UCSD-AML1 (cell line): ENCODE data around the gene SPARC.

Experiments
- DNase-seq: peaks from one replicate; lab custom pipeline; 2025; ENCODE audit not compliant: unreplicated experiment; lab: John Stamatoyannopoulos, UW

SPARC gene

DNA sequence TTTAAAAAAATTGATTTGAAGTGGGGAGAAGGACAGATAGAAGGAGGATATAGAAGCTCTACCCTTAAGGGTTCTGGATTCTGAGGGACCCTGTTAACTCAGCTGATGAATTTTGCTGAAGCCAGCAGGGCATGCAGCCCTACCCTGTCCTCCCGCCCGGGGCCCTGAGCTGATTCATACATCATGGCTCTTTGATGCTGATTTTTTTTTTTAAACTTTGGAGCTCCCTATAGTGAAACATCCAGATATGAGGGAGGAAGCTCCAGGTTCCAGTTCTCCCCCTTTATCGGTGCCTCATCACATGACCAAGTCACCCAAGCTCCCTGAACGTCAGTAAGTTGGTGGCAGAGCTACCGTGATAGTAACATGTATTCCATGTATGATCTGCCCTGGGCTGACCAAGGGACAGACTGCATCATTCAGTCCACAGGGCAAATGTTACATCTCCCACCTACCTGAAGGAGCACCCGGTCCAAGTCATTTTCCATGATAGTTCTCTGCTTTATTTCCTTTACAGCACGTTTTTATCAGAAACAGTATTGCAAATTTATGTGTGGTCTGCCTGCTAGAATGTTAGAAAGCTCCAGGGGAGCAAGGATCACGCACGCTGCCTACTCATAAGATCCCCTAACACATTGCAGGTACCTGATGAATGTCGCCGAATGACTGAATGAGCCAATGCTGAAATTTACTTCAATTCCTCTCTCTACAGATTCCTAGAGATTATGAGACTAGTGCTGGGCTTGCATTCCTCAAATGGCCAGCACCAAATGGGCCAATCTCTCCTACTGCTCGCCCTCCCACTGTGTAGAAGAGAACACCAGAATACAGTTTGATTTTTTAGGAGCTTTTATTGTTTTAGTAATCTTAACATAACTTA, 25.9 kb downstream of the SPARC start:
- no peak for DNase-seq

DNA sequence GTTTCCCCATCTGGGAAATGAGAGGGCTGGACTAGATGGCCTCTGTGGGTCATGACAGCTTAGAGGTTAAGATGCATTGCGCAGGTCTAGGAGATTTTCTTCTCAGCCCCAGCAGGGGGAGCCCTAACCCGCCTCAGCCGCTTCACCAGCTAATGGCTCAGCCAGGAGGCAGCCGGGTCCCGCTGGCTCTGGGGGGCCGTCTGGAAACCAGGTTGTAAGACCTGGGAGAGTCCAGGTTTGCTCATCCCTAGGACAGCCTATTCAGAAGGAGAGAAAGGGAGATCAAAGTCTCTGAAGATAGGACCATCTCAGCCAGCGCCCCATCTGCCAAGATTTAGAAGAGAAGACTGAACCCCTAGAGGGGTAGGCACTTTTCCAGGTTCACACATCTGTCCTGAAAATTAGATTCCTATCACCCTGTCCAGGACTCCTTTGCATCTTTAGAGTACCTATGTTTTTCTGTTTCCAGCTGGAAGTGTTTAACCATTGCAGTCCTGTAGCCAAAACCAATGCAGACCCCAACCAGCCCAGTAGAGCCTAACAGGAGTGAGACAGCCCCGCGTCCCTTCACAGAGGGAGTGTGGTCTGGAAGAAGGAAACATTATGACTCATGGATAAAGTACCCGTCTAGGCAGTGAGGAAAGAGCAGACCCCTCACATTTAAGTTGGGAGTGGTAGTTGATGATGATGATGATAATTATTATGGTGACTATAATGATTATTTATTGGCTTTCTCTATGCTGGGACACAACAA, 27.5 kb downstream of the SPARC start:
- peak; percentile 76 for DNase-seq

DNA sequence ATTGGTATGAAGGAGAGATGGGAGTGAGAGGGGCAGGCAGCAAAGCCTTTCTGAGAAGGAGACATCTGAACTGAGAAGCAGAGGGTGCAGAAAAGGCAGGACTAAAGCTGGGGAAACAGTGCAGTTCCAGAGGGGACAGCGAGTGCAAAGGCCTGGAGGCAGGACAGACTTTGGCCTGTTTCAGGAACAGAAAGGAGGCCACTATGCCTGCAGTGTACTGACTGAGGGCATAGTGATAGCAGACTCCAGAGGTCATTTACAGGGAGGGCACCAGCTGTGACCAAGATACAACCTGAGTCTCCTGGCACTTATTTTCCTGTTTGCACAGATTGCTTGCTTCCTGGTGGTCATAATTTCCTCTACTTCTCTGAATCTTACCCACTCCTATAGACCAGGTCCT, 29.6 kb downstream of the SPARC start:
- DNase-seq, result no peak

DNA sequence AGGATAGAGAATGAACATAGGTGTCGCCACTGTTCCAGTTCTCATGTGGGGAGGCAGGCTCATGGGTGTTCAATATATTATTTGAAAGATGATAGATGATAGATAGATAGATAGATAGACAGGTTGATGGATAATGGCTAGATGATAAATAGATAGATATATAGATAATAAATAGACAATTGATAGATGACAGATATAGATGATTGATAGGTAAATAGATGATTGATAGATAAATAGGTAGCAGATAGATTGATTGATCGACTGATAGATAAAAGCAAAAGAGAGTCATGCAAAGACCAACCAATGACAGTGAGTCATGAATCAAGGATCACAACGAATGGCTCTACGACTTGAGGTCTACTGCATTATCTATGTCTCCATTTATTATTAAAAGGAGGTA, 30.4 kb downstream of the SPARC start:
- no peak for DNase-seq

DNA sequence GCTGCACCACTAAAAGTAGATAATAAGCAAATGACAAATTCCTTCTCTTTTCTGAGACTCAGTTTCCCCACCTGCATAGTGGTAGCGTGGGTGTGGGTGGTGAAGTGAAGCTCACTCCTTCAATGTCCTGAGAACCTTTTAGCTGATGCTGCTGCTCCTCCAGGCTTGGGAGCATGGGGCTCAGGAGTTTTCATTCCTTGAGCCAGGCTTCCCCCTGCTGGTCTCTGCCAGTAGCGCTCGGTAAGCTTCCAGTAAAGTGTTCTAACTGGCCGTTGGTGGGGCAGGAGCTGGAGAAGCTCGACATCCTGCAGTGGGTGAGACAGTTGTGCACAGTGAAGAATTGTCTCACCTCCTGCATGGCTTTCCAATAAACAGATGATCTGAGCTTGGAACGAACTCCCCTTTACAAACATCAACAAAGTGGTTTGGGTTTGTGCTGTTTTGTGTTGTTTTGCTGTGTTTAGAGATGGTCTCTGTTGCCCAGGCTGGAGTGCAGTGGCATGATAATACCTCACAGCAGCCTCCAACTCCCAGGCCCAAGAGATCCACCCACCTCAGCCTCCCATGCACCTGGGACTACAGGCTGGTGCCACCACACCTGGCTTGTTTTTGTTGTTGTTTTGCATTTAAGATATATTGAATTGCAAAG, 34.6 kb downstream of the SPARC start:
- peak; percentile 78 for DNase-seq

DNA sequence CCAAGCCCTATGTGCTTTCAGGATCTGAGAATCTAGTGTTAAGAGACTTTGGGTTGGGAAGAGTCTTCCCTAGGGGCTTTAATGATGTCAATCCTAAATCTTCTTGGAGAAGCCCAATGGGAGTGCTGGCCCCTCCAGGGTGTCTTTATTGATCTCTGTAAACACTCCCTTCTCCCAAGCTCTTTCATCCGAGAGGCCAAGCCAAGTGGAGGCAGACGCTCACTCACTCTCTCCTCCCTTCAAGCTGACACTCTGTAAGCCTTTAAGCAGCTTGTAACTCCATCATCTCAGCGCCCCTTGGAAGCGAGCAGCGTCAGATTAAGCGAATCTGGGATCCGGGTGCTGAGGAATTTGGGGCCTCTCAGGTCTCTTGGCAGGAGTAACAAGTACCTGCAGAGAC, 37.7 kb downstream of the SPARC start:
- DNase-seq, result no peak

DNA sequence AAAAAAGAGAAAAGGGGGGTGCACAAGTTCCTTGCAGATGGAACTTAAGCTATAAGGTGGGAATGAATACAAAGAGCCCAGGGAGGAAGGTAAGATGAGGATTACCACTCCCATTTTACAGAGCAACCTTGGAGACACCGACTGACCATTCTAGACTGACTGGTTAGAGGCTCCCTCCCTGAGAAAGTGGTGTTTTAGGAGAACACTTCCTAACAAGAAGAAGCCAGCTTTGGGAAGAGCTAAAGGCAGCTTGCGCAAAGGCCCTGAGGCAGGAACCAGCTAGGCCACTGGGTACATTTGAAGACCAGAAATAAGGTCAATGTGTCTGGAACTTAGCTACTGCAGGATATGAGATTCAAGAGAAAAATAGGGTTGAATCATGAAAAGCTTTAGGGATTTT, 38.6 kb downstream of the SPARC start:
- DNase-seq, result no peak

DNA sequence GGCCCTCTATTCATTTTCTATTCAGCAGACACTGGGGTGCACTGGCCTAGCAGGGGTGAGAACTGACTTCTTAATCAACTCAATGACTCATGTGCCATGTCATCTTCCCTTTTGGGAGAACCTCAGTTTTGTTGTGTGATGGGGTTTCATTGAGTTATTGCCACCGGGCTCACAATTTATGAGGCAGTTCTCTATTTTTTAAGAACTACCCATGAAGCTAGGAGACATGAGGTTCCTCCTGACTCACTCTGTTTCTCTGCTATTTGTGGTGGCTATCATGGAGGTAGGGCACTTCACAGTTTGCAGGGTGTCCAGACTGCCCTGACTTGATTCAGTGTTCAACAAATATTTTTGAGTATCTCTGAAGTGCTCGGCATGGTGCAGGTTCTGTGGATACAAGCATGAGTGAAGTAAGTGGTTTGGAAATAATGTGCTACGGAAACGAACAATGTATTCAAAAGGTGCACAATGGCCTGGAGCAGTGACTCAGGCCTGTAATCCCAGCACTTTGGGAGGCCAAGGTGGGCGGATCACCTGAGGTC, 39.3 kb downstream of the SPARC start:
- no peak for DNase-seq

DNA sequence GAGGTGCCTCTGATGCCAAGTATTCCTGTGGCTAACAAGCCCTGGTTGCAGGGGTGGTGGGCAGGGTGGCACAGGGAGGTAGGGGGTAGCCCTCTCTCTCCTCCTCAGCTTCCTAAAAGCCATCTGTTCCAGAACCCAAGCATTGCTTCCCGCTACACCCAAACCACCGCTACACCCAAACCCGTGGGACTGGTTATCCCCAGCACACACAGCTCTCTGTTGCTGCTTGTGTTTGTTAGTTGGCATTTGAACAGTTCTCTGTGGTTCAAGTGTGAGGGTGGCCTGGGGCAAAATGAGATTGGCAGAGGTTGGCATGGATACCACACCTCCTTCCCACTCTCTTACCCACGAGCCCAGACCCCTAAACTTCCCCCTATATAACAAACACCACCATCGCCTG, 40.4 kb downstream of the SPARC start:
- no peak for DNase-seq

DNA sequence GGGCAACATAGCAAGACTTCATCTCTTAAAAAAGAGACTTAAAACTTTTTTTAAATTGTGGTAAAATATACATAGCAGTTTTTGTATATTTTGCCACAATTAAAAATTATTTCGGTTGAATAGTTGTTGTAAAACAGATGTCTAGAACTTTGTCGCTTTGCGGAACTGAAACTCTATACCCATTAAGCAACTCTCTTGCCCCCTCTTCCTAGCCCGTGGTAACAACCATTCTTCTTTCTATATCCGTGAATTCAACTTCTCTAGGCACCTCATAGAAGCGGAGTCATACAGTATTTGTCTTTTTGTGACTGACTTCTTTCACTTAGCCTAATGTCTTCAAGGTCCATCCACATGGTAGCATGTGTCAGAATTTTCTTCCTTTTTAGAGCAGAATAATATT, 43.3 kb downstream of the SPARC start:
- DNase-seq, result no peak

DNA sequence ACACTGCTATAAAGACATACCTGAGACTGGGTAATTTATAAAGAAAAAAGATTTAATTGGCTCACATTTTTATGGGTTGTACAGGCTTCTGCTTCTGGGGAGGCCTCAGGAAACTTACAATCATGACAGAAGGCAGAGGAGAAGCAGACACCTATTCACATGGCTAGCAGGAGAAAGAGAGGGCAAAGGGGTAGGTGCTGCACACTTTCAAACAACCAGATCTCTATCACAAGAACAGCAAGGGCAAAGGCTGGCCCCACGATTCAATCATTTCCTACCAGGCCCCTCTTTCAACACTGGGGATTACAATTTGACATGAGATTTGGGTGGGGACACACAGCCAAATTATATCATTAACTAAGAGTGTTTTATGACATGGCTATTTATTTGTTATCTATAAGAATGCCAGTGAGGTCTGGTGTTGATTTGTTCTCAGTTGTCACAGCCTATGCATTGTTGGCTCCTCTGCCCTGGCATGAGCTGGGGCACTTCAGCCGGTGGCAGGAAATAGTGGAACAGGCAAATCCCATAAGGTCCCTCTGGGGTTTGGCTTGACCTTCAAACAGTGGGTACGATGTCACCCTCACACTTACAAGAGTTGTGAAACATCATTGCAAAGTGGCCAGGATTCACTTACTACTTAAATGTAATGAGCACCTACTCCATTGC, 44.1 kb downstream of the SPARC start:
- DNase-seq, result no peak

DNA sequence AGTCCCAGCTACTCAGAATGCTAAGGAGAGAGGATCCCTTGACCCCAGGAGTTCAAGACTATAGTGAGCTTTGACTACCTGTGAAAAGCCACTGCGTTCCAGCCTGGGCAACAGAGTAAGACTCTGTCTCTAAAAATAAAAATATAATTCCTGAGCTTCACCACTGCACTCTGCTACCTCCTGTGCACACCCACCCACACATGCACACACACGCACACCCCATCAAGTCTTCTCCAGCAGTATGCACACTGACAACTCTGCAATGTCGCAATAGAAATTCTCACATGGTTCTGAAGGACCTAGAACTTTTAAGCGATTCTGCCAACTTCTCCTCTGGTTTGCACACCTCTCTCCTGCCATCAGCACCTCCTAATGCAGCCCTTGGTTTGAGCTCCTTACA, 48.1 kb downstream of the SPARC start:
- DNase-seq, result no peak

DNA sequence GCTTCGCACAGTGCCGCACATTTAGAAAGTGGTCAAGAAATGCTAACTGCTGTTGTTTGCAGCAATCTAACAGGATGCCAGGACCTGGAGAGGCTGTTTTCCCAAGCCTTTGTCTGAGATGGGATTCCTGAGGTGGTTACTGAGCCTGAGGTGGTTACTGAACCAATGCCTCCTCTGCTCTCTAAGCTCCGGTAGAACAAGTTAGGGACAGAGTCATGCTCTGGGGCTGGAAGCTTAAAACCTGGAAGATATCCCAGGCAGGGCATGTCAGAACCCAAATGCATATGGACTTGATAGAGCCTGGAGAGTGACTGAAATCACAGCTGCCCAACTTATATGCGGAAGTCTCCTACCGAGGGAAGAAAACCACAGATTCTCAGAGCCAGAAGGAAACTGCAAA, 49.0 kb downstream of the SPARC start:
- DNase-seq, result no peak

DNA sequence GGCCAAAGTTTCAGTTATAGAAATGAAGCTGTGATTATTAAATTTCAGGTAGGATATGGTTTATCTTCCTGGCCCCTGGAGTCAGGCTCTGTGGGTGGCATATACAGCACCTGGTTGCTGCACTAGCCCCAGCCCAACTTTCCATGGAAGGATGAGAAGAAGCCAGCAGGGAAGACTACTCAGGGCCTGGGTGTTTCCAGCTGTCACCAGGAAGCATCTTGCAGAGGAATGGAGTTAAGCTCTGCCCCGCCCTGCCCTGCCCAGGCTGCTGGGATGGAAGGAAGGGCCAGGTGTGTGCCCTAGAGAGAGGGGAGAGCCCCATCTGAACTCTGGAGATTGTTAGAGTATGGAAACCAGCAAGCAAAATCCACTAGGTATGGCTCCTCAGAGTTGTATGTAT, 52.8 kb downstream of the SPARC start:
- DNase-seq, result no peak

DNA sequence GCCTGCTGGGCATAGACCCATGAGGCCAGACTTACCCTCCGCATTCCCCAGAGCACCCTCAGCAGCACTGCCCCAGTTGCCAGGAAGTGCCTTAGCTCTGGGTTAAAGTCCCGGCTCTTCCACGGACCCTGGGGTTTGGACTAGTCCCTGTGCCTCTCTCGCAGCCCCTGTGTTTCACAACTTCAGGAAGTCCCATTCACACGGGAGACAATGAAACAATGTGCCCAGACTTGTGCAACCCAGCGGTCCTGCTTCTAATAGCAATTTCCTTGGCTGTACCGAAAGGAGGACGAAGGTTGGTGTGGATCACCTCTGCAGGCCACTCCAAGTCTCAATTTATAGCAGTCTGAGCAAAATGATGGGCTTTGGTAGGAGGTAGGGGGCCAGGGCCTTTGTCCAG, 53.8 kb downstream of the SPARC start:
- no peak for DNase-seq

DNA sequence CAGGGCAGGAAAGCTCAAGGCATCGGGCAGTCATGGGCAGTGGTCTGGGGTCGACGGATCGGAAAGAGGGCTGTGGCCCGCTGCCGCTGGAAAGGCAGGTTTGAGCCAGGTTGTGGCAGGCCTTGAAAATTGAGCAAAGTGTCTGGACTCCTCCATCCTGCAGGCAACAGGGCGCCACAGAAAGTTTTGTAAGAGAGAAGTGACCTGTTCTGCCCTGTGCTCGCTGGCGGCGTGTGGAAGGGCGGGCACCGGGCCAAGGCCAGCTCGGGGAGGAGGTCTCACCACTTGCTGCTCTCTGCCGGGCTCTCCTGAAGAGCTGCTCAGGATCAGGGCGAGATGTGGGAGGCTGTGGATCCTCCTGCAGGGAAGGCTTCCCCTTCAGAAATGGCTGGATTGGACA, 54.2 kb downstream of the SPARC start:
- no peak for DNase-seq

DNA sequence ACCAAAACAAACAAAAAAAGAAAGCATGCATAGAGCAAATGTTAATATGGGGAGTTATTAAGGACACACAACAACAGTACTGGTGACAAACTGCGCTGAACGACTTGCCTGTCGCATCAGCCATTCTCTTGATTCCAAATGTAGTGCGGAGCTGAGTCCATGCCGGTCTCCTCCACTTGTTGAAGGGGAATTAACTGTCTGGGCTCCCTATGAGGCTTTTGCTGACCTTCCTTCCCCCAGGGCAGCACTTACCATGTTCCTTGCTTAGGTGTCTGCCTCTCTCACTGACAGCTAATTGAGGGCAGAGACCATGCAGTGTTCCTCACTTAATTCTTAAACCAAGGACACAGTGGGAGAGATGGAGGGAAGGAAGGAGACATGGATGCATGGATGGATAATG, 54.8 kb downstream of the SPARC start:
- DNase-seq, result no peak

DNA sequence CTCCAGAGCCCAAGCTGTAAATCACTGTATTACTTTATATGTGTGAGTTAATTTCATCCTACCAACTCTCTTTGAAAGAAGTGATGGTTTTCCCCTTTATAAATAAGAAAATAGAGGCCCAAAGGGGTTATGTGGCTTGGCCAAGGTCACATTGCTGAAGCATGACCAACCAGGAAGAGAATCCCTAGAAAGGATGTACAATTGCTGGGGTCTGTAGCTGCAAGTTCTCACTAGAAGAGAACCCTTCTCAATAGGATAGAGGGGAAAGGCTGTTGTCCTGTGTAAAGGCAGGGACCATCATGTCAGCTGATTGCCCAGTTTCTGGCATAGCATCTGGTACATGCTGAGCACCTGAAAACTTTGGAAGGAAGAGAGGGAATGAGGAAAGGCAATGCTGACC, 56.6 kb downstream of the SPARC start:
- DNase-seq, result no peak

DNA sequence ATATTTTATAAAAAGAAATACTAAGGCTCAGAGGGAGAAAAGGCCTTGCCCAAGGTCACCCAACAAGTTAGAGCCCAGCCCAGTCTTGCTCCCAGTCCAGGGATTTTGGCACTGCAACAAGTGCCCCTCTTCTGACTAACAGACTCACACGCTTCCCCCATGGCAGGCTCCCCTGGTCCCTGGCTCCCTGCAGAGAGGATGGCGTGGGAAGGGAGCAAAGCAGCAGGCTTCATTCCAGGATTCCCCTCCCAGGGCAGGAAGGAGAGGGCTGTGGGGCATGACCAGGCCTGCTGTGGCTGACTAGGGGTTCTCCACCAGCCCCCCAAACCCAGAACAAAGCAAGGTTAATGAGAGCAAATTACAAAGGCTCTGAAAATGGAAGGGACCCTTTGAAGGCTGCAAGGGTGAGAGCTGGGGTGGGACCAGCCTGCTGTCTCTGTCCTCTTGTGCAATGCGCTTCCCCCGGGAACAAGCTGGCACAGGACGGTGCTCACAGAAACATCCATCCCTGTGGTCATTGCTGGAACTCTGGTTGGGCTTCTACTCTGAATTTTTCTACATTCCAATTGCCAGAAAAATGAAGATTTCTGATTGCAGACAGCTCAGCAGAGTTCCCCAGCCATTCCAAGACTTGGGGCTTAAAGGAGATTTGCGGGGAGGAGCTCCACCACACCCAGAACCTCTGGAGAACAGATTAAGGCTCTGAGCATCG, 58.4 kb downstream of the SPARC start:
- DNase-seq, result no peak

DNA sequence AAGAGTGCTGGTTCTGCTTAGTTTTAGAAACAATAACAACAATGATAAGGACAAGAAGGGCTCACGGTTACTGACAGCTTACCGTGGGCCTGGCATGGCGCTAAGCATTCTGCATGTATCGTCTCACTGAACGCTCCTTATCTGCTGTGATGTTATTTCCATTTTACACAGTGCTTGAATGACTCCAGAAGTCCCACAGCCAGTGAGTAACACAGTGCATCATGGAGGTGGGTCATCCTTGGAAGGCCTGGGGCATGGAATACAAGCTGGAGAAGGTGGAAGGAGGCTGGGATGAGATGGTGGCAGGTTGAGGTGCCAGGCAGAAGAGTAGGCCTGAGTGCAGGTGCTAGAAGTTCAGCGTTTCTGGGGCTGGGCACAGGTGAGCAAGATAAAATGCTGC, 59.1 kb downstream of the SPARC start:
- no peak for DNase-seq

DNA sequence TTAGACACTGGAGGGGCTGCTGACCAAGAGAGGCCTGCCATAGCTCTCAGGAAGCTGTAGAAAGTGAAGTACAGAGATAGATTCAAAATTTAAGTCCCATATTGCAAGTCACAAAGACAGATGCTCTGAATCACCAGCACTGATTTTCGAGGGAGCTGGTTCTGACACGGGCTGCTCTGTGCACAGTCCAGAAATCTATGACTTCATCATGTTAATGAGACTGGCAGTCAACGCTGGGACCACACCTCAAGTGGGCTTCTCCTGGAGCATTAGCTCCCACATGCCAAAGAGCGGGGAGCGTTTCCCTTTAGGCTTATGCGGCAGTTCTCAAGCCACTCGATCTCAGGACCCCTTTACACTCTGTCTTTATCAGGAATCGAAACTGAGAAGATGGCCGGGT, 61.4 kb downstream of the SPARC start:
- DNase-seq, result no peak
